GM21825 (cell line): ENCODE results near the gene ADGRL3.

ENCODE experiments used
- ATAC-seq: cut with Tn5 transposase; IDR thresholded peaks from one replicate; pipeline ENCODE4 v1.9.1; 2021; ENCODE audit warnings: mild to moderate bottlenecking, moderate library complexity; ENCODE audit not compliant: unreplicated experiment

The ADGRL3 gene

GRCh38 chr4:61407642-61408618, 207.8 kb downstream of the ADGRL3 start:
- no peak for ATAC-seq

GRCh38 chr4:61408861-61409260, 208.7 kb downstream of the ADGRL3 start:
- no peak for ATAC-seq

- no peak for ATAC-seq
Observed at GRCh38 chr4:61411241-61411640, 211.1 kb downstream of the ADGRL3 start.

- no peak for ATAC-seq
Observed at GRCh38 chr4:61425315-61425714, 225.2 kb downstream of the ADGRL3 start.

- ATAC-seq = no peak
Observed at GRCh38 chr4:61426229-61426628, 226.1 kb downstream of the ADGRL3 start.

GRCh38 chr4:61427099-61427817, 227.1 kb downstream of the ADGRL3 start:
- ATAC-seq = no peak

- ATAC-seq = no peak
Observed at GRCh38 chr4:61427818-61428495, 227.8 kb downstream of the ADGRL3 start.

- ATAC-seq = no peak
Observed at GRCh38 chr4:61428950-61429349, 228.8 kb downstream of the ADGRL3 start.

GRCh38 chr4:61431131-61431530, 231.0 kb downstream of the ADGRL3 start:
- ATAC-seq = no peak

- no peak for ATAC-seq
Observed at GRCh38 chr4:61437923-61438322, 237.8 kb downstream of the ADGRL3 start.

- ATAC-seq = no peak
Observed at GRCh38 chr4:61440321-61440720, 240.2 kb downstream of the ADGRL3 start.

GRCh38 chr4:61442936-61443335, 242.8 kb downstream of the ADGRL3 start:
- ATAC-seq = no peak

- no peak for ATAC-seq
Observed at GRCh38 chr4:61443813-61444510, 243.8 kb downstream of the ADGRL3 start.

GRCh38 chr4:61445374-61446063, 245.4 kb downstream of the ADGRL3 start:
- no peak for ATAC-seq

GRCh38 chr4:61446941-61447340, 246.8 kb downstream of the ADGRL3 start:
- no peak for ATAC-seq

GRCh38 chr4:61447918-61448317, 247.8 kb downstream of the ADGRL3 start:
- no peak for ATAC-seq

GRCh38 chr4:61451935-61452334, 251.8 kb downstream of the ADGRL3 start:
- ATAC-seq = no peak

GRCh38 chr4:61461956-61462355, 261.8 kb downstream of the ADGRL3 start:
- ATAC-seq = no peak

GRCh38 chr4:61462451-61463326, 262.6 kb downstream of the ADGRL3 start:
- ATAC-seq = no peak
